ENCODE measurements around the gene CITED4. TPM values are rescaled to one million over a fixed set of nuclear protein-coding genes. Genes with fewer than 3 reads are reported as not detected.

CITED4 gene
- total and polyA plus RNA-seq, 9 of the 15 experiments (the other 6 are each of a cell fraction or from before 2014, with no cell fraction given): 0.11 to 1.2 (median 0.17) TPM; not detected in 2

- TF ChIP-seq REST (IDR thresholded peaks at IDR 0.05; ENCODE audit: borderline replicate concordance) (peak; percentile 91), REST (CRISPR knock-in tag; IDR thresholded peaks at IDR 0.05; ENCODE audit: low read depth) (no peak), NR3C1 (CRISPR knock-in tag; IDR thresholded peaks at IDR 0.05) (no peak), MEF2A (IDR thresholded peaks at IDR 0.05; ENCODE audit: control insufficient read depth, low read depth, low read length) (no peak), CHD7 (IDR thresholded peaks at IDR 0.05; ENCODE audit: low read depth, low read length) (no peak), SUPT5H (IDR thresholded peaks at IDR 0.05) (no peak), E2F5 (CRISPR knock-in tag; IDR thresholded peaks at IDR 0.05) (no peak)
Observed at GRCh38 chr1:40848530-40849189, 13.5 kb downstream of the CITED4 start (continued).

All from K562 (cell line).